Measurements from ENCODE around the gene APCDD1.

Gene APCDD1

GRCh38 chr18:10514601-10515000 lies 60.2 kb downstream of the APCDD1 start:
- DNase-seq = no peak
- in situ Hi-C loops (cut with HindIII; ENCODE audit: low pct_ligation_motif_present, low pct_unique_long_range_greater_than_20kb, low sequenced_read_pairs) = loop anchor here (25.0 kb wide), 1 partner anchor 552 kb away; no protein-coding TSS in a partner anchor

- DNase-seq = no peak
- in situ Hi-C loops (cut with HindIII; ENCODE audit: low pct_ligation_motif_present, low pct_unique_long_range_greater_than_20kb, low sequenced_read_pairs) = loop anchor here (25.0 kb wide), 1 partner anchor 553 kb away; no protein-coding TSS in a partner anchor
These were observed 61.0 kb downstream of the APCDD1 start for GRCh38 chr18:10515456-10515855.

GRCh38 chr18:10516078-10516477 lies 61.6 kb downstream of the APCDD1 start:
- in situ Hi-C loops (cut with HindIII; ENCODE audit: low pct_ligation_motif_present, low pct_unique_long_range_greater_than_20kb, low sequenced_read_pairs) = loop anchor here (25.0 kb wide), 1 partner anchor 554 kb away; no protein-coding TSS in a partner anchor
- DNase-seq = no peak

- in situ Hi-C loops (cut with HindIII; ENCODE audit: low pct_ligation_motif_present, low pct_unique_long_range_greater_than_20kb, low sequenced_read_pairs) = loop anchor here (25.0 kb wide), 1 partner anchor 556 kb away; no protein-coding TSS in a partner anchor
- DNase-seq = no peak
These were observed 64.3 kb downstream of the APCDD1 start for GRCh38 chr18:10518595-10519255.

GRCh38 chr18:10519366-10519765 lies 64.9 kb downstream of the APCDD1 start:
- in situ Hi-C loops (cut with HindIII; ENCODE audit: low pct_ligation_motif_present, low pct_unique_long_range_greater_than_20kb, low sequenced_read_pairs) = loop anchor here (25.0 kb wide), 1 partner anchor 557 kb away; no protein-coding TSS in a partner anchor
- DNase-seq = no peak

GRCh38 chr18:10519999-10520935 lies 65.8 kb downstream of the APCDD1 start:
- DNase-seq = peak; percentile 78

GRCh38 chr18:10521566-10521965 lies 67.1 kb downstream of the APCDD1 start:
- in situ Hi-C loops (cut with HindIII; ENCODE audit: low pct_ligation_motif_present, low pct_unique_long_range_greater_than_20kb, low sequenced_read_pairs) = loop anchor here (25.0 kb wide), 1 partner anchor 559 kb away; no protein-coding TSS in a partner anchor
- no peak for DNase-seq

More at GRCh38 chr18:10519999-10520935, 65.8 kb downstream of the APCDD1 start:
- in situ Hi-C loops (cut with HindIII; ENCODE audit: low pct_ligation_motif_present, low pct_unique_long_range_greater_than_20kb, low sequenced_read_pairs) = loop anchor here (25.0 kb wide), 1 partner anchor 558 kb away; no protein-coding TSS in a partner anchor

GRCh38 chr18:10522574-10522973 lies 68.1 kb downstream of the APCDD1 start:
- DNase-seq = no peak
- in situ Hi-C loops (cut with HindIII; ENCODE audit: low pct_ligation_motif_present, low pct_unique_long_range_greater_than_20kb, low sequenced_read_pairs) = loop anchor here (25.0 kb wide), 1 partner anchor 560 kb away; no protein-coding TSS in a partner anchor

- DNase-seq = no peak
- in situ Hi-C loops (cut with HindIII; ENCODE audit: low pct_ligation_motif_present, low pct_unique_long_range_greater_than_20kb, low sequenced_read_pairs) = loop anchor here (25.0 kb wide), 1 partner anchor 561 kb away; no protein-coding TSS in a partner anchor
These were observed 69.1 kb downstream of the APCDD1 start for GRCh38 chr18:10523544-10523943.

GRCh38 chr18:10524507-10525370 lies 70.3 kb downstream of the APCDD1 start:
- in situ Hi-C loops (cut with HindIII; ENCODE audit: low pct_ligation_motif_present, low pct_unique_long_range_greater_than_20kb, low sequenced_read_pairs) = loop anchor here (25.0 kb wide), 1 partner anchor 562 kb away; no protein-coding TSS in a partner anchor
- DNase-seq = peak; percentile 91

- in situ Hi-C loops (cut with HindIII; ENCODE audit: low pct_ligation_motif_present, low pct_unique_long_range_greater_than_20kb, low sequenced_read_pairs) = no loop called here
- DNase-seq = no peak
These were observed 70.9 kb downstream of the APCDD1 start for GRCh38 chr18:10525371-10525691.

- peak; percentile 93 for DNase-seq
- in situ Hi-C loops (cut with HindIII; ENCODE audit: low pct_ligation_motif_present, low pct_unique_long_range_greater_than_20kb, low sequenced_read_pairs) = no loop called here
These were observed 71.5 kb downstream of the APCDD1 start, which contains the start of gene NAPG for GRCh38 chr18:10525697-10526560. Gene NAPG (plus strand): TSS chr18:10526027. CDS start chr18:10526103, 76 bp downstream.

GRCh38 chr18:10526561-10526949 lies 72.1 kb downstream of the APCDD1 start:
- DNase-seq = no peak
- in situ Hi-C loops (cut with HindIII; ENCODE audit: low pct_ligation_motif_present, low pct_unique_long_range_greater_than_20kb, low sequenced_read_pairs) = no loop called here

GRCh38 chr18:10528439-10528838 lies 74.0 kb downstream of the APCDD1 start:
- in situ Hi-C loops (cut with HindIII; ENCODE audit: low pct_ligation_motif_present, low pct_unique_long_range_greater_than_20kb, low sequenced_read_pairs) = no loop called here

GRCh38 chr18:10530002-10530401 lies 75.6 kb downstream of the APCDD1 start:
- no peak for DNase-seq
- in situ Hi-C loops (cut with HindIII; ENCODE audit: low pct_ligation_motif_present, low pct_unique_long_range_greater_than_20kb, low sequenced_read_pairs) = no loop called here

More at GRCh38 chr18:10528439-10528838, 74.0 kb downstream of the APCDD1 start:
- no peak for DNase-seq

GRCh38 chr18:10530852-10531251 lies 76.4 kb downstream of the APCDD1 start:
- no peak for DNase-seq
- in situ Hi-C loops (cut with HindIII; ENCODE audit: low pct_ligation_motif_present, low pct_unique_long_range_greater_than_20kb, low sequenced_read_pairs) = no loop called here

GRCh38 chr18:10533111-10533510 lies 78.7 kb downstream of the APCDD1 start:
- in situ Hi-C loops (cut with HindIII; ENCODE audit: low pct_ligation_motif_present, low pct_unique_long_range_greater_than_20kb, low sequenced_read_pairs) = no loop called here

More at GRCh38 chr18:10533111-10533510, 78.7 kb downstream of the APCDD1 start:
- DNase-seq = no peak

Measured in ACHN (cell line).